ENCODE results near the gene SLC24A3. TPM values are rescaled to one million over a fixed set of nuclear protein-coding genes. Genes with fewer than 3 reads are reported as not detected.

The SLC24A3 gene
- total and polyA plus RNA-seq, 2 experiments from 2014 or later = 0.48 to 1.7 TPM

DNA sequence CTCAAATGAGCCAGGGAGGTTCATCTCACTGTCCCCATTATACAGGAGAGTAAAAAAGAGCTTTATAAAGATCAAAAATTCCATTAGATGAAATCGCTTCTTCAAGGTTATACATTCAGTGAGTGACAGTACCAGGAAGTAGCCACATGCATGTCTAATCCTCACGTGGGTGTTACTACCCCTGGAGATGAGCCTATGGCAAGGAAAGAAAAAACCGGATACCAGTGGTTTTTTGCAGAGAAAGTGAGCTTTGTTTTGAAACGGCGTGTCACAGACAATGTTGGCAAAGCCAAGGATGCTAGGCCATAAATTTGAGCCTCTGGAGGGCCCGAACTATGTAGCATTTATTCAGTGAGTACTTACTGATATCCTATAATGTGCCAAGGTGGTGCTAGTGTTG is 330.7 kb downstream of the SLC24A3 start:
- Histone ChIP-seq H3K27me3 (no peaks in the 10 kb centered on the region), H3K36me3 (replicated peaks; ENCODE audit: insufficient read depth, low read depth) (no peaks in the 10 kb centered on the region), H3K9me3 (ENCODE audit: low read depth) (no peaks in the 10 kb centered on the region), H3K4me2 (no peak overlapping the region), H3K79me2 (no peaks in the 10 kb centered on the region), H4K20me1 (ENCODE audit: insufficient read depth, poor library complexity, severe bottlenecking) (no peaks in the 10 kb centered on the region), H3K27ac (no peak overlapping the region), H3K9me2 (replicated peaks; ENCODE audit: insufficient read depth) (no peaks in the 10 kb centered on the region), H2AFZ (no peak overlapping the region), H3K4me1 (ENCODE audit: insufficient read depth) (no peaks in the 10 kb centered on the region), H3K4me3 (no peak overlapping the region)
- no peak for DNase-seq (ENCODE audit: low spot score)
- TF ChIP-seq, protein P1, sequence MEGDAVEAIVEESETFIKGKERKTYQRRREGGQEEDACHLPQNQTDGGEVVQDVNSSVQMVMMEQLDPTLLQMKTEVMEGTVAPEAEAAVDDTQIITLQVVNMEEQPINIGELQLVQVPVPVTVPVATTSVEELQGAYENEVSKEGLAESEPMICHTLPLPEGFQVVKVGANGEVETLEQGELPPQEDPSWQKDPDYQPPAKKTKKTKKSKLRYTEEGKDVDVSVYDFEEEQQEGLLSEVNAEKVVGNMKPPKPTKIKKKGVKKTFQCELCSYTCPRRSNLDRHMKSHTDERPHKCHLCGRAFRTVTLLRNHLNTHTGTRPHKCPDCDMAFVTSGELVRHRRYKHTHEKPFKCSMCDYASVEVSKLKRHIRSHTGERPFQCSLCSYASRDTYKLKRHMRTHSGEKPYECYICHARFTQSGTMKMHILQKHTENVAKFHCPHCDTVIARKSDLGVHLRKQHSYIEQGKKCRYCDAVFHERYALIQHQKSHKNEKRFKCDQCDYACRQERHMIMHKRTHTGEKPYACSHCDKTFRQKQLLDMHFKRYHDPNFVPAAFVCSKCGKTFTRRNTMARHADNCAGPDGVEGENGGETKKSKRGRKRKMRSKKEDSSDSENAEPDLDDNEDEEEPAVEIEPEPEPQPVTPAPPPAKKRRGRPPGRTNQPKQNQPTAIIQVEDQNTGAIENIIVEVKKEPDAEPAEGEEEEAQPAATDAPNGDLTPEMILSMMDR (IDR thresholded peaks at IDR 0.05; ENCODE audit: poor library complexity) = no peak
- TF ChIP-seq EZH2 (IDR thresholded peaks at IDR 0.05; ENCODE audit: borderline replicate concordance) = no peak
- TF ChIP-seq EZH2phosphoT487 (IDR thresholded peaks at IDR 0.05; ENCODE audit: low read depth, severe bottlenecking, unreplicated experiment) = no peak
- 88% methylated on average over 6 of the region's 6 CpGs for WGBS (ENCODE audit: low lambda C conversion rate, missing lambda C conversion rate)

DNA sequence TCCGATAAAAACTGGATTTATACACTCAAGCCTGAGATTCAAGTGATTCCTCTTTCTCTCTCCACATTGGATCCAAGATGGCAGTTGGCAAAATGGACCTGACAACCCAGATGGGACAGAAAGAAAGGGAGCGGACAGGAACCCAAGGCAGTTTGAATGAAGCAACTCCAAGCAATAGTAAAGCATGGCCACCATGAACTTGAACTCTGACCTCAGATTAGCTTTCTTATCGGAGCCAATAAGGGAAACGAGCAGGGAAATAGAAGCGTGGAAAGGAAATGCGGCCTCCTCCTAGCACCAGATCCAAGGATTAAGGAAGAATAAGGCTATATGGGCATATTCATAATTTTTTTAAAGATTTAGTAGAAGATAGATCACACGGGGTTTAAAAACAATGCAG is 332.2 kb downstream of the SLC24A3 start:
- no peak for DNase-seq (ENCODE audit: low spot score)
- no peaks in the 10 kb centered on the region for H3K4me1 ChIP-seq (ENCODE audit: insufficient read depth)
- 90% methylated on average over 7 of the region's 7 CpGs for WGBS (ENCODE audit: low lambda C conversion rate, missing lambda C conversion rate)
- no peak overlapping the region for H2AFZ ChIP-seq
- no peak overlapping the region for H3K27ac ChIP-seq
- no peaks in the 10 kb centered on the region for H3K36me3 ChIP-seq (replicated peaks; ENCODE audit: insufficient read depth, low read depth)
- H3K79me2 ChIP-seq = no peaks in the 10 kb centered on the region
- H3K9me3 ChIP-seq (ENCODE audit: low read depth) = no peaks in the 10 kb centered on the region
- TF ChIP-seq EZH2phosphoT487 (IDR thresholded peaks at IDR 0.05; ENCODE audit: low read depth, severe bottlenecking, unreplicated experiment) (no peak), EZH2 (IDR thresholded peaks at IDR 0.05; ENCODE audit: borderline replicate concordance) (no peak)
- TF ChIP-seq, protein P1 (IDR thresholded peaks at IDR 0.05; ENCODE audit: poor library complexity) = no peak
- H3K4me2 ChIP-seq = no peak overlapping the region
- H4K20me1 ChIP-seq (ENCODE audit: insufficient read depth, poor library complexity, severe bottlenecking) = no peaks in the 10 kb centered on the region
- no peak overlapping the region for H3K4me3 ChIP-seq
- H3K27me3 ChIP-seq = no peaks in the 10 kb centered on the region
- no peaks in the 10 kb centered on the region for H3K9me2 ChIP-seq (replicated peaks; ENCODE audit: insufficient read depth)

DNA sequence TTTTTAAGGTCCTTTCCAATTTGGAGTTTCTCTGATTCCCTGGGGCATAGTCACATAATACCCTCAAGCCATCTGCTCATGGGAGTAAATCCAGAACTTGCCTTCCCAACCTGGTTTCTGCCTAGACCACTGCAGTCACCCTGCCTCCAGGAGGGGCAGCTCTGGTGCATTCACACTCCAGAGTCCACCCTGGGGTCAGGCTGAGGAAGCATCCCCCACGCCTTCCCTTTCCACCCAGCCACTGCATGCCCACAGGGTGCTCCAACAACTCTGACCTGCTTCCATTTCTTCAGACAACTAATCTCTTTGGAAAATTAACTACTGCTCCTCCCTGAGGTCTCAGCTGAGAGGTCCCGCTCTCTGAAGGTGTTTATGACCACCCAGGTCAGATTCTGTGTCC is 334.2 kb downstream of the SLC24A3 start:
- TF ChIP-seq EZH2 (IDR thresholded peaks at IDR 0.05; ENCODE audit: borderline replicate concordance) (no peak), EZH2phosphoT487 (IDR thresholded peaks at IDR 0.05; ENCODE audit: low read depth, severe bottlenecking, unreplicated experiment) (no peak)
- TF ChIP-seq, protein P1 (IDR thresholded peaks at IDR 0.05; ENCODE audit: poor library complexity) = no peak
- H3K79me2 ChIP-seq = no peaks in the 10 kb centered on the region
- H3K9me2 ChIP-seq (replicated peaks; ENCODE audit: insufficient read depth) = no peaks in the 10 kb centered on the region
- H3K4me2 ChIP-seq = no peak overlapping the region
- no peak overlapping the region for H3K4me3 ChIP-seq
- no peak for DNase-seq (ENCODE audit: low spot score)
- H3K4me1 ChIP-seq (ENCODE audit: insufficient read depth) = no peaks in the 10 kb centered on the region
- no peaks in the 10 kb centered on the region for H3K36me3 ChIP-seq (replicated peaks; ENCODE audit: insufficient read depth, low read depth)
- no peaks in the 10 kb centered on the region for H3K9me3 ChIP-seq (ENCODE audit: low read depth)
- WGBS (ENCODE audit: low lambda C conversion rate, missing lambda C conversion rate) = 81% methylated on average over 2 of the region's 2 CpGs
- H4K20me1 ChIP-seq (ENCODE audit: insufficient read depth, poor library complexity, severe bottlenecking) = no peaks in the 10 kb centered on the region
- H3K27ac ChIP-seq = no peak overlapping the region
- H3K27me3 ChIP-seq = no peaks in the 10 kb centered on the region
- no peak overlapping the region for H2AFZ ChIP-seq

- Histone ChIP-seq H3K4me2 (no peak overlapping the region), H2AFZ (no peak overlapping the region), H3K36me3 (replicated peaks; ENCODE audit: insufficient read depth, low read depth) (no peaks in the 10 kb centered on the region), H3K79me2 (no peaks in the 10 kb centered on the region), H3K27ac (no peak overlapping the region), H3K4me1 (ENCODE audit: insufficient read depth) (peaks cover 4% of the 10 kb centered on the region), H3K4me3 (no peak overlapping the region), H3K27me3 (no peaks in the 10 kb centered on the region), H3K9me2 (replicated peaks; ENCODE audit: insufficient read depth) (no peaks in the 10 kb centered on the region), H4K20me1 (ENCODE audit: insufficient read depth, poor library complexity, severe bottlenecking) (no peaks in the 10 kb centered on the region), H3K9me3 (ENCODE audit: low read depth) (no peaks in the 10 kb centered on the region)
- WGBS (ENCODE audit: low lambda C conversion rate, missing lambda C conversion rate) = 86% methylated on average over 4 of the region's 4 CpGs
- DNase-seq (ENCODE audit: low spot score) = no peak
- TF ChIP-seq EZH2 (IDR thresholded peaks at IDR 0.05; ENCODE audit: borderline replicate concordance) (no peak), EZH2phosphoT487 (IDR thresholded peaks at IDR 0.05; ENCODE audit: low read depth, severe bottlenecking, unreplicated experiment) (no peak)
- TF ChIP-seq, protein P1 (IDR thresholded peaks at IDR 0.05; ENCODE audit: poor library complexity) = no peak
Measured at GRCh38 chr20:19547547-19547946, 335.1 kb downstream of the SLC24A3 start.
